ENCODE measurements around the gene TPR. TPM values are rescaled to one million over a fixed set of nuclear protein-coding genes. Genes with fewer than 3 reads are reported as not detected.

The TPR gene
- total RNA-seq, 1 donor from 2014 or later = 134 TPM

DNA sequence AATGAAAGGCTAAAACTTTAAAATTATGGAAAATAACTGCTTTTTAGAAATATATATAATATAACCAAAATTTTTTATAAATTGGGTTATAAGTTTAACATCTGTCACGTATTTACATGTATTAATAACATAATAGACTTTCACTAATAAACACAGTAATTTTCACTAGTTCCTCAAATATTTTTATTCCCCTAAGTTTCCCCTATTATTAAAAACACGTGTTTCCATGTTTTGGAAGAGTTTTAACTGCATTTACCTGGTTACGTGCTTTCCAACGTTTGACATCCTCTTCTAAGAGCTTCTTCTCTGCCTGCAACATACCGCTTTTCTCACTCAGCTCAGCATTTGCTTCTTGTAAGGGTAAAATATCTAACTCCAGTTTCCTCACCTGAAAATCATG lies 34.3 kb downstream of the TPR start:
- TF ChIP-seq, protein P1, sequence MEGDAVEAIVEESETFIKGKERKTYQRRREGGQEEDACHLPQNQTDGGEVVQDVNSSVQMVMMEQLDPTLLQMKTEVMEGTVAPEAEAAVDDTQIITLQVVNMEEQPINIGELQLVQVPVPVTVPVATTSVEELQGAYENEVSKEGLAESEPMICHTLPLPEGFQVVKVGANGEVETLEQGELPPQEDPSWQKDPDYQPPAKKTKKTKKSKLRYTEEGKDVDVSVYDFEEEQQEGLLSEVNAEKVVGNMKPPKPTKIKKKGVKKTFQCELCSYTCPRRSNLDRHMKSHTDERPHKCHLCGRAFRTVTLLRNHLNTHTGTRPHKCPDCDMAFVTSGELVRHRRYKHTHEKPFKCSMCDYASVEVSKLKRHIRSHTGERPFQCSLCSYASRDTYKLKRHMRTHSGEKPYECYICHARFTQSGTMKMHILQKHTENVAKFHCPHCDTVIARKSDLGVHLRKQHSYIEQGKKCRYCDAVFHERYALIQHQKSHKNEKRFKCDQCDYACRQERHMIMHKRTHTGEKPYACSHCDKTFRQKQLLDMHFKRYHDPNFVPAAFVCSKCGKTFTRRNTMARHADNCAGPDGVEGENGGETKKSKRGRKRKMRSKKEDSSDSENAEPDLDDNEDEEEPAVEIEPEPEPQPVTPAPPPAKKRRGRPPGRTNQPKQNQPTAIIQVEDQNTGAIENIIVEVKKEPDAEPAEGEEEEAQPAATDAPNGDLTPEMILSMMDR (IDR thresholded peaks at IDR 0.05; ENCODE audit: unreplicated experiment) = no peak
- Mint-ChIP-seq H3K36me3 (ENCODE audit: insufficient read depth) (peaks cover 38% of the 10 kb centered on the region), H3K27ac (peak overlapping the region; percentile 16), H3K4me1 (ENCODE audit: low read depth) (no peaks in the 10 kb centered on the region), H3K9me3 (ENCODE audit: low read depth) (no peaks in the 10 kb centered on the region), H3K4me3 (ENCODE audit: low read depth) (no peak overlapping the region), H3K27me3 (no peaks in the 10 kb centered on the region)
- DNase-seq (ENCODE audit: low spot score, unreplicated experiment) = no peak

DNA sequence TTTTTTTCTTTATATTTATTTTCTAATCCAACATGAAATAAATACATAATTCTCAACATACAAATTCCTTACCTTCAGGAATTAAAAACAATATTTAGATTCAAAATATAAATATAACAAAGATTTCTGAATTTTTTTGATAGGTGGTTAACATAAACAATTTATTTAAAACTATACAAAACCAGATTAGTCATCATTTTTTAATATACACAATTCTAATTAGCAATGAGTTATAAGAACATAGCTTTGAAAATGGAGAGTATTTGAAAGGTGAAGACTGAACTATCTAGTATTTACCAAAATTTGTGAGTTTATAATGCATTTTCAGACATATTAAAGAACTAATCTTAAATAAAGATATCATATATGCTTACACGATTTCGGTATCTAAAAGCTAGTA lies 37.5 kb downstream of the TPR start:
- DNase-seq (ENCODE audit: low spot score, unreplicated experiment) = no peak
- Mint-ChIP-seq H3K4me3 (ENCODE audit: low read depth) (no peak overlapping the region), H3K27ac (no peak overlapping the region), H3K4me1 (ENCODE audit: low read depth) (peaks cover under 1% of the 10 kb centered on the region), H3K36me3 (ENCODE audit: insufficient read depth) (peaks cover 39% of the 10 kb centered on the region), H3K9me3 (ENCODE audit: low read depth) (no peaks in the 10 kb centered on the region), H3K27me3 (no peaks in the 10 kb centered on the region)
- TF ChIP-seq, protein P1 (IDR thresholded peaks at IDR 0.05; ENCODE audit: unreplicated experiment) = no peak

- Mint-ChIP-seq H3K9me3 (ENCODE audit: low read depth) (no peaks in the 10 kb centered on the region), H3K27me3 (no peaks in the 10 kb centered on the region), H3K4me1 (ENCODE audit: low read depth) (peaks cover 1% of the 10 kb centered on the region), H3K36me3 (ENCODE audit: insufficient read depth) (peaks cover 36% of the 10 kb centered on the region), H3K4me3 (ENCODE audit: low read depth) (no peak overlapping the region), H3K27ac (no peak overlapping the region)
- TF ChIP-seq, protein P1 (IDR thresholded peaks at IDR 0.05; ENCODE audit: unreplicated experiment) = peak; percentile 54
- no peak for DNase-seq (ENCODE audit: low spot score, unreplicated experiment)
These were observed 44.3 kb downstream of the TPR start for GRCh38 chr1:186330758-186331157.

DNA sequence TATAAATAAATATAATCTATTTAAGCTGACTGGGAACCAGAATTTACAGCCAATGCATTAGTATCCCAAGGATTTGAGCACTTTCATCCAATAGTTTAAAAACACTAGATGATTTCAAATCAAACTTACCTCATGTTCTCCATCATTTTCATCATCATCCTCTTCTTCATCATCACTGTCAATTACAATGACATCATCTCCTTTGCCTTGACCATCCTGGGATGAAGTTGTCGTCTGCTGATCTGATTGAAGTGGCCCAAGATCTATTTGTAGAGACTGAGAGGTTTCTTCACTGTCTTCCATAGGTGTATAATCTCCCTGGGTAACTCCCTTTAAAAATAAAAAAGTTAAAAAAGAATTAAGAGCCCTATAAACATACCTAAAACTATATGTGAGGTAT lies 47.7 kb downstream of the TPR start:
- Mint-ChIP-seq H3K27me3 (no peaks in the 10 kb centered on the region), H3K4me1 (ENCODE audit: low read depth) (no peaks in the 10 kb centered on the region), H3K9me3 (ENCODE audit: low read depth) (no peaks in the 10 kb centered on the region), H3K27ac (no peak overlapping the region), H3K4me3 (ENCODE audit: low read depth) (no peak overlapping the region), H3K36me3 (ENCODE audit: insufficient read depth) (peaks cover 23% of the 10 kb centered on the region)
- DNase-seq (ENCODE audit: low spot score, unreplicated experiment) = no peak
- TF ChIP-seq, protein P1 (IDR thresholded peaks at IDR 0.05; ENCODE audit: unreplicated experiment) = no peak

DNA sequence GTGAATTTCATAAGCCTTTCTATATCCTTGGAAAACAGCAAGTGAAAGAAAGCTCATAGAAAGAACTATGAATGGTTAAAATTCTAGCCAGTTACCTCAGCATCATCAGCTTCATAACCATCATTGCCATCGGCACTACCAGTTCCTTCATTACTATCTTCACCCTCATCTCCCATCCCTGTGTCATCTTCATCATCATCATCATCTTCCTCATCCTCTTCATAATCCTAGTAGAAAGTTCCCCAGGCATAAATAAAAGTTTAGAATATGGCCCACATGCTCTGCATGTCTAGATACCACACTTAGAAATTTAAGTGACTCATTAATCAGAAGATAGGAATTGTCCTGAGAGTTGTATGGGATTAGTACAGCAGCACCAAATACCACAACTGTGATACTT lies 49.0 kb downstream of the TPR start:
- H3K9me3 Mint-ChIP-seq (ENCODE audit: low read depth) = no peaks in the 10 kb centered on the region
- H3K36me3 Mint-ChIP-seq (ENCODE audit: insufficient read depth) = peaks cover 32% of the 10 kb centered on the region

More for the DNA sequence above, 49.0 kb downstream of the TPR start:
- no peak overlapping the region for H3K27ac Mint-ChIP-seq
- H3K4me1 Mint-ChIP-seq (ENCODE audit: low read depth) = no peaks in the 10 kb centered on the region
- H3K4me3 Mint-ChIP-seq (ENCODE audit: low read depth) = no peak overlapping the region
- DNase-seq (ENCODE audit: low spot score, unreplicated experiment) = no peak
- H3K27me3 Mint-ChIP-seq = no peaks in the 10 kb centered on the region
- TF ChIP-seq, protein P1 (IDR thresholded peaks at IDR 0.05; ENCODE audit: unreplicated experiment) = no peak

Measured in progenitor cell of endocrine pancreas (in vitro differentiated cells).